Measurements from ENCODE around the gene CRPPA. TPM values are rescaled to one million over a fixed set of nuclear protein-coding genes. Genes with fewer than 3 reads are reported as not detected.

Gene CRPPA
- total and polyA plus RNA-seq, 12 donors: 0.57 to 4.2 (median 2.8) TPM

DNA sequence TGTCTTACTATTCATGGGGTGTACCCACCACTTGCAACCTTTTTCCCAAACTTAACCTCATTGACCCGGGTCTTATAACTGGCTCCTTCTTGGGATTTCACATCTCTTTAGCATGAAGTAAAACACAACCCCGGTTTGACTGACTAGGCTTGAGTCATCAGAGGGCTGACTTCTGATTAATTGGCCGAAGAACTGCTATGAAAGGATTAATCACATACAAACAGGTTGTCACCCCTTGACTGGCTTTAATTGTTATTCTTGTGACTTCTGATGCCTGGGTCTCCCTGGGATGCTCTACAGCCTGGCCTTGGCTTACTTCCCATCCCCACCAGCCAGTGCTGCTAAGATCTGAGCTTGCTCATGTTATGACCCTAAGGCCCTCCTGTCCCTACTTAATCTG, 8.8 kb upstream of the CRPPA start:
- 85 to 90% (median 87%) methylated on average over 3 of the region's 3 CpGs for WGBS, 4 donors
- H3K9me3 ChIP-seq (replicated peaks in 1 of 3): no peaks in the 10 kb centered on the region
- intact Hi-C loops (cut with DNase I): no loop called here

DNA sequence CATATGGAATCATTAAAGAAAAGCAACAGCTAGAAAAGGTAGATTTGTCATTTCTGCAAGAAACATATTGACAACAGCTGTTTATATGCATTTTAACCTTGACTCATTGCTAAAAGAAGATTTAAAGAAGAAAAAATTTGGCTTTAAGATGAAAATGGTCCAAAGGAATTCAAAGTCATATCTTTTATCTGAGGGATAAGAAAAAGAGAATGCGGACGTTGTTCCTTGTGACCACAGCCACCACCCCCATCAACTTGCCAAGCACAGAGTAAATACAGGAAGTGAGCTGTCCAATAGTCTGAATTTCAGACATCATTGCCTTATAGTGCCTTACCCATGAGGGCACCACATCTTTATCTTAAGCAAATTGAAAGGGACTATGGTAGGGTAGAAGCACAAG, 7.3 kb upstream of the CRPPA start:
- Histone ChIP-seq H3K4me1 (replicated peaks in 1 of 2) (no peaks in the 10 kb centered on the region), H3K27me3 (no peaks in the 10 kb centered on the region), H3K9me3 (replicated peaks in 1 of 3) (no peaks in the 10 kb centered on the region), H3K27ac (no peak overlapping the region), H3K4me3 (no peak overlapping the region), H3K36me3 (replicated peaks in 1 of 2) (no peaks in the 10 kb centered on the region)
- DNase-seq: no peak
- intact Hi-C loops (cut with DNase I): no loop called here
- WGBS, 4 donors: 62 to 78% (median 74%) methylated on average over 2 of the region's 2 CpGs
- TF ChIP-seq, protein P1, sequence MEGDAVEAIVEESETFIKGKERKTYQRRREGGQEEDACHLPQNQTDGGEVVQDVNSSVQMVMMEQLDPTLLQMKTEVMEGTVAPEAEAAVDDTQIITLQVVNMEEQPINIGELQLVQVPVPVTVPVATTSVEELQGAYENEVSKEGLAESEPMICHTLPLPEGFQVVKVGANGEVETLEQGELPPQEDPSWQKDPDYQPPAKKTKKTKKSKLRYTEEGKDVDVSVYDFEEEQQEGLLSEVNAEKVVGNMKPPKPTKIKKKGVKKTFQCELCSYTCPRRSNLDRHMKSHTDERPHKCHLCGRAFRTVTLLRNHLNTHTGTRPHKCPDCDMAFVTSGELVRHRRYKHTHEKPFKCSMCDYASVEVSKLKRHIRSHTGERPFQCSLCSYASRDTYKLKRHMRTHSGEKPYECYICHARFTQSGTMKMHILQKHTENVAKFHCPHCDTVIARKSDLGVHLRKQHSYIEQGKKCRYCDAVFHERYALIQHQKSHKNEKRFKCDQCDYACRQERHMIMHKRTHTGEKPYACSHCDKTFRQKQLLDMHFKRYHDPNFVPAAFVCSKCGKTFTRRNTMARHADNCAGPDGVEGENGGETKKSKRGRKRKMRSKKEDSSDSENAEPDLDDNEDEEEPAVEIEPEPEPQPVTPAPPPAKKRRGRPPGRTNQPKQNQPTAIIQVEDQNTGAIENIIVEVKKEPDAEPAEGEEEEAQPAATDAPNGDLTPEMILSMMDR (IDR thresholded peaks at IDR 0.05): no peak
- no peak for TF ChIP-seq POLR2A (IDR thresholded peaks at IDR 0.05)

More for the DNA sequence above, 8.8 kb upstream of the CRPPA start:
- H3K27me3 ChIP-seq: no peaks in the 10 kb centered on the region
- no peak for DNase-seq
- H3K36me3 ChIP-seq (replicated peaks in 1 of 2): no peaks in the 10 kb centered on the region
- no peak overlapping the region for H3K27ac ChIP-seq
- H3K4me1 ChIP-seq (replicated peaks in 1 of 2): no peaks in the 10 kb centered on the region
- TF ChIP-seq, protein P1 (IDR thresholded peaks at IDR 0.05): no peak
- TF ChIP-seq POLR2A (IDR thresholded peaks at IDR 0.05): no peak
- H3K4me3 ChIP-seq: no peak overlapping the region

DNA sequence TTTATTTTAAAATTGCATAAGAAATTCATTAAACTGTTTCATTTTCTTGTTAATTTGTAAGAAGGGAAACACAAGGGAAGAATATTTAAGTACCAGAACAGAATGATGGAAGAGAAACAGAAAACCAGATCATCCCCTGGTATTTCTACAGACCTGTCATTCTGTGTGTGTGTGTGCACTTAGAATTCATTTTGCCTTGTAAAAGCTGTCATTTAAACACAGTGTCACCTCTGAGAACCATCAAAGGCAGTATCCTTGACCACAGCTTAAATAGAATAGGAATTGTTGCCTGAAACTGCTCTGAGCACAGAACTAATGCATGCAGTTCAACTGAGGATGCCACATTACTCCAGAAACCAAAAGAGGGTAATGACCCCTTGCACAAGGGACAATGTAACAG, 6.8 kb upstream of the CRPPA start:
- Histone ChIP-seq H3K27ac (no peak overlapping the region), H3K27me3 (no peaks in the 10 kb centered on the region), H3K4me3 (no peak overlapping the region), H3K9me3 (replicated peaks in 1 of 3) (no peaks in the 10 kb centered on the region), H3K36me3 (replicated peaks in 1 of 2) (no peaks in the 10 kb centered on the region), H3K4me1 (replicated peaks in 1 of 2) (no peaks in the 10 kb centered on the region)
- intact Hi-C loops (cut with DNase I): no loop called here
- no peak for DNase-seq
- TF ChIP-seq, protein P1 (IDR thresholded peaks at IDR 0.05): no peak
- TF ChIP-seq POLR2A (IDR thresholded peaks at IDR 0.05): no peak

DNA sequence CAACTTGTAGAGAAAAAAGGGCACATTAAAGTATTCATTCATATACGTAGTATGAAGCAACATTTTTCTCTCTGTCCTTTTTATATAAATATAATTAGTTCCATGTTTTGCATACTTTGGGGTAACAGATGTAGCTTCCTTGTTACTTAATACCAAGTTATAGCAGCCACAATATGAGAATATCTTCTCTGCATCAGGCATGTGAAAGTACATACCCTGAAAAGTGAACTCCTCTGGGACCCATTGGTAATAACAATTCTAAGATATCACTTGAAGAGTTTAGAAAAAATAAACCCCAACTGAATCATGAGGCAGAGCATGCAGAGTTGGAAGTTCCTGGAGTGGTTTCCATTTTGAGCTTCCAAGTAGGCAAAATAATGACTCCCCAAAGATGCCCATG, 2.4 kb upstream of the CRPPA start:
- intact Hi-C loops (cut with DNase I): no loop called here
- 43 to 90% (median 48%) methylated on average over 1 of the region's 1 CpG for WGBS, 4 donors
- Histone ChIP-seq H3K27me3 (no peaks in the 10 kb centered on the region), H3K9me3 (replicated peaks in 1 of 3) (no peaks in the 10 kb centered on the region), H3K36me3 (replicated peaks in 1 of 2) (no peaks in the 10 kb centered on the region), H3K4me1 (replicated peaks in 1 of 2) (peaks cover 9 to 17% of the 10 kb centered on the region in 2 donors), H3K4me3 (no peak overlapping the region), H3K27ac (no peak overlapping the region)
- no peak for TF ChIP-seq POLR2A (IDR thresholded peaks at IDR 0.05)
- TF ChIP-seq, protein P1 (IDR thresholded peaks at IDR 0.05): no peak
- no peak for DNase-seq

All from adrenal gland (tissue), 12 donors.